Measurements from ENCODE around the gene FARSA.
"Not testable (repeated sequence)": the region's sequence is repeated elsewhere in the genome, so short reads cannot be mapped to it uniquely, and the experiment has no call there.

FARSA gene

DNA sequence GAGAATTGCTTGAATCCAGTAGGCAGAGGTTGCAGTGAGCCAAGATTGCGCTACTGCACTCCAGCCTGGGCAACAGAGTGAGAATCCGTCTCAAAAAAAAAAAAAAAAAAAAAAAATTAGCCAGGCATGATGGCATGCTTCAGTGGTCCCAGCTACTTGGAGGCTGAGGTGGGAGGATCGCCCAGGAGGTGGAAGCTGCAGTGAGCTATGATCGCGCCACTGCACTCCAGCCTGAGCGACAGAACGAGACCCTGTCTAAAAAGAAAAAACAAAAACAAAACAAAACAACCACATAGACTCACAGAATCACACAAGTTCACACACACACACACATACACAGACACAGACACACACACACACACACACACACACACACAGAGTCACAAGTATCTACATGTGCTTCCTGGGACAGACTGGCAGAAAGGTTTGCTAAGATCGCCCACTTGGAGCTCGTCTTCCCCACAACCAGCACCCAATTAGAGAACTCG is 43.2 kb downstream of the FARSA start:
- H3K9ac ChIP-seq (ENCODE audit: low read length): not testable (repeated sequence)

DNA sequence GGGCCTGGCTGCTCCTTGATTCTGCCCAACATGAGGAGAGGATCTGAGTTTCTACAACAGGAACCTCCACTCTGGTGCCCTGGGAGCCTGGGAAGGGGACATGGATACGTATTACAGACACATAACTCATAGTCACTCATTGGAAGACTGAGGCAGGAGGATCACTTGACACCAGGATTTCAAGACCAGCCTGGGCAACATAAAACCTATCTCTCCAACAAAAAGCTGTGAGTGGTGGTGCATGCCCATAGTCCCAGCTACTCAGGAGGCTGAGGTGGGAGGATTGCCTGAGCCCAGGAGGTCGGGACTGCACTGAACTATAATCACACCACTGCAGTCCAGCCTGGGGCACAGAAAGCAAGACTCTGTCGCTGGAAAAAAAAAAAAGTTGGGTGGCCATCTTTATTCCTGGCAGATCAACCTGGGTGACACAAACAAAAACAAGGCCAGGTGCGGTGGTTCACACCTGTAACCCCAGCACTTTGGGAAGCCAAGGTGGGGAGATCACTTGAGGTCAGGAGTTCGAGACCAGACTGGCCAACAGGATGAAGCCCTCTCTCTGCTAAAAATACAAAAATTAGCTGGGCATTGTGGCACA is 45.4 kb downstream of the FARSA start:
- Histone ChIP-seq H3K9me3 (ENCODE audit: control insufficient read depth, low read length) (peaks cover 4% of the 10 kb centered on the region), H3K27me3 (ENCODE audit: control insufficient read depth, insufficient read depth, low read length) (peaks cover 28% of the 10 kb centered on the region), H3K4me1 (ENCODE audit: control insufficient read depth, insufficient read depth, low read length) (peaks cover 20% of the 10 kb centered on the region), H3K9ac (ENCODE audit: low read length) (no peak overlapping the region), H3K36me3 (ENCODE audit: control insufficient read depth, insufficient read depth, low read length) (no peaks in the 10 kb centered on the region), H3K4me3 (ENCODE audit: low read length) (no peak overlapping the region)

More for the DNA sequence above, 43.2 kb downstream of the FARSA start:
- H3K9me3 ChIP-seq (ENCODE audit: control insufficient read depth, low read length); H3K36me3 ChIP-seq (ENCODE audit: control insufficient read depth, insufficient read depth, low read length); H3K4me3 ChIP-seq (ENCODE audit: low read length): not testable (repeated sequence)
- Histone ChIP-seq H3K27me3 (ENCODE audit: control insufficient read depth, insufficient read depth, low read length) (peaks cover 16% of the 10 kb centered on the region), H3K4me1 (ENCODE audit: control insufficient read depth, insufficient read depth, low read length) (peaks cover 11% of the 10 kb centered on the region)

DNA sequence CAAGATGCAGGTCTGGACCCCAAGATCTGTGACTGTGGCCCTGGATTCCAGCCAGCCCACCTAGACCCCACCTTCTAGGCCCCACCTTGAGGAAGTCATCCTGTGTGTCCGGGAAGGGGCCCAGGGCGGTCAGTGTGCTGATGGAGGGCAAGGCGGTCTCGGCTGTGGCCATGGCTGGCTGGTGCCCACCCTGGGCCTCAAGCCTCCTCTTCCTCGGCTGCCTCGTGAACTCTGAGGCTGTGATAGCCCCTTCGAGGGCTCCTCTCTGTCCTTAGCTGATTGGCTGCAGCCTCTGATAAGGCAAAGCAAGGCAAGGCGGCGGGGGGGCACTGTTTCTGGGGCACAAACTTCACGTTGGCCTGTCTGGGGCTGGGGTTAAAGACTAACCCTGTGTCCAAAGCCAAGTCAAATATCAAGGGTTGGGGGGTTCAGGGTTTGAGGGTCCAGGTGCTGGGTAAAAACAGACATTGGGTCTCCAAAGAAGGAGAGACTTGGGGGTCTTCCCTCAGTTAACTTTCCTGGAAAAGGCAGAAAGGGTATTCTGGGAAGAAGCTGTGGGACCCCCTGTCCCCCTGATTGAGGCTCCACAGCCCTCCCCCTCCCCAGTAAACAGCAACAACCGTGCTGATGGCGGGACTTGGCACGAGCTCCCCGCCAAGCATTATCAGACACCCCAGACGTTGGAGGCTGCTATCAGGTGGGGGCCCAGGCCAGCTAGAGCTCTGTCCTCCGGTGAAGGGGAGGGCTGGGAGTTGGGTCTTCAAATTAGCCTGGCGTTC is 46.4 kb downstream of the FARSA start, which contains the start of gene KLF1:
KLF1 (minus strand) TSS at position 233 of the 779 bp plus-strand sequence; CDS start at position 172, 61 bp downstream.
- no peak within 1 kb of the TSS for H3K4me3 ChIP-seq (ENCODE audit: low read length)
- peaks cover 19% of the 10 kb centered on the region for H3K4me1 ChIP-seq (ENCODE audit: control insufficient read depth, insufficient read depth, low read length)
- no peaks in the 10 kb centered on the region for H3K36me3 ChIP-seq (ENCODE audit: control insufficient read depth, insufficient read depth, low read length)
- H3K9ac ChIP-seq (ENCODE audit: low read length): no peak within 1 kb of the TSS
- H3K27me3 ChIP-seq (ENCODE audit: control insufficient read depth, insufficient read depth, low read length): peaks cover 28% of the 10 kb centered on the region
- H3K9me3 ChIP-seq (ENCODE audit: control insufficient read depth, low read length): peaks cover 4% of the 10 kb centered on the region

DNA sequence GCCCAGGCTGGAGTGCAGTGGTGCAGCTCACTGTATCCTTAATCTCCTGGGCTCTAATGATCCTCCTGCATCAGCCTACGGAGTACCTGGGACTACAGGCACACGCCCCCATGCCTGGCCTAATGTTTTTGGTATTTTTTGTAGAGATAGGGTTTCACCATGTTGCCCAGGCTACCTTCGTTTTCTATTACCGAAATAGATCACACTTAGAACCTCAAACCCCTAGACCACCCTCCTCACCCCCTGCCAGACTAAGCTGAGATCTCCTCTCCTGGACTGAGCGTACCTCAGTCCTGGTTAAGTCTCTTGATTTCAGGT is 46.9 kb downstream of the FARSA start:
- peaks cover 28% of the 10 kb centered on the region for H3K27me3 ChIP-seq (ENCODE audit: control insufficient read depth, insufficient read depth, low read length)
- no peak overlapping the region for H3K4me3 ChIP-seq (ENCODE audit: low read length)
- H3K36me3 ChIP-seq (ENCODE audit: control insufficient read depth, insufficient read depth, low read length): no peaks in the 10 kb centered on the region
- peaks cover 4% of the 10 kb centered on the region for H3K9me3 ChIP-seq (ENCODE audit: control insufficient read depth, low read length)
- no peak overlapping the region for H3K9ac ChIP-seq (ENCODE audit: low read length)
- peaks cover 13% of the 10 kb centered on the region for H3K4me1 ChIP-seq (ENCODE audit: control insufficient read depth, insufficient read depth, low read length)

DNA sequence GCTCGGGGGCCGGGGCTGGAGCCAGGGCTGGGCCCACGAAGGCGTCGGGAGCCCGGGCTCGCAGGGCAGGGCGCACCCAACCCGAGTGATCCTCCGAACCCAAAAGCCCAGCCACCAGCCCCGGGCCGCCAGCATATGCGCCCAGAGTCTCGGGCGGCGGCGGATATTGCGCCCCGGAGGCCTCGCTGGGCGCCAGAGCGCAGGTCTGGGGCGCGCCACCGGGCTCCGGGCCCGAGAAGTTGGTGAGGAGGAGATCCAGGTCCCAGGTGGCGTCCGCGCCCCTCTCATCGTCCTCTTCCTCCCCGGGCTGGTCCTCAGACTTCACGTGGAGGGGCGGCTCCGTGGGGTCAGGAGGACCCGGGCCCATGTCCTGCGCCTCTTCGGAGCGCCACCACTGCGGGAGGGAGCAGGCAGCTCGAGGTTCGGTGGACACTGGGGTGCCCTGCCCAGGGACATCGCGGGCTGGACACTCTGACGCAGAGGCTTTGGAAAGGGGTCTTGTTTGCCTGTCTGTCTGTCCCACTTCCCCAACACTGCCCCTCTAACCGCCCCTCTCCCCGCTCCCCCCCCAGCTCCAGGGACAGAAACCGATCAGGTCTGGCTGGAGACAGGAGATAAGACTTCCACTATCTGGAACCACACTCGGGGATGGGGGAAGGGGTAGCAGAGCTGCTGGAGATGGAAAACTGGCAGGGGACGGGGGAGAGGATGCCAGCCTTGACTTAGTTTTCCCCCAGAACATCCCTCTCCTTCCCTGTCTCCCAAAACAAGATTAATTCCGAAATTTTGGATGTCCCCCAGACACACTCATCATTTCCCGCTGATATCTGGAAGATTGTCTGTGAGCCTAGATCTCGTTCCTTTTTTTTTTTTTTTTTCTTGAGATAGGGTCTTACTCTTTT is 47.5 kb downstream of the FARSA start:
- H3K27me3 ChIP-seq (ENCODE audit: control insufficient read depth, insufficient read depth, low read length): peaks cover 28% of the 10 kb centered on the region
- H3K9ac ChIP-seq (ENCODE audit: low read length): no peak overlapping the region
- no peak overlapping the region for H3K4me3 ChIP-seq (ENCODE audit: low read length)
- H3K9me3 ChIP-seq (ENCODE audit: control insufficient read depth, low read length): peaks cover 4% of the 10 kb centered on the region
- H3K4me1 ChIP-seq (ENCODE audit: control insufficient read depth, insufficient read depth, low read length): peaks cover 10% of the 10 kb centered on the region
- H3K36me3 ChIP-seq (ENCODE audit: control insufficient read depth, insufficient read depth, low read length): no peaks in the 10 kb centered on the region

DNA sequence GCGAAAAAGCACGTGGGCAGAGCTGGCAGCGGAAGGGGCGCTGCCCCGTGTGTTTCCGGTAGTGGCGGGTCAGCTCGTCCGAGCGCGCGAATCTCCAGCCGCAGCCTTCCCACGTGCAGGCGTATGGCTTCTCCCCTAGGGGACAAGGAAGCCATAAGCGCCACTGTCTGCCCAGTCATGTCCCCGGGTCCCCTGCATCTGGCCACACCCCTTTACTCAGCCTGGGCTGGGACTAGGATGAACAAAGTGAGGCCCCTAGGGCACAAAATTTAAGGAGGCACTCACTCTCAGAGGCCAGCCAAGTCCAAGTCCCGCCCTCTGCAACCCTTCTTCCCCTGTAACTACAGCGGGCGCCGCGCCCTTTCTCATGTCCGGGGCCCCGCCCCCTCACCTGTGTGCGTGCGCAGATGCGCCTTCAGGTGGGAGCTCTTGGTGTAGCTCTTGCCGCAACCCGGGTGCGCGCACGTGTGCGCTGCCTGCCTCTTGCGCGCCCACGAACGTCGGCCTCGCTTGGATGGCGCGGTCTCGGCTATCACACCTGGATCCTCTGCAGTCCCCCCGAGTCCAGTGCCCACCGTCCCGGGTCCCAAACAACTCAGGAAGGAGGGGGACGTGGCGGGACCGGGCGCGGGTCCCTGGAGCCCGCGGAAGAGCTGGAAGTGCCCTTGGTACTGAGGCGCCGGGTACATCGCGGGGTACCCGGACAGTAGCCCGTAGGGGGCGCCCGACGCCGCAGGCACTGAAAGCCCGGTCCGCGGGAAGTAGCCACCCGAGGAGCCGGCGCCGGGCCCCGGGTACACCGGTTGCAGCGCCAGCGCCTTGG is 48.4 kb downstream of the FARSA start:
- Histone ChIP-seq H3K9ac (ENCODE audit: low read length) (no peak overlapping the region), H3K4me1 (ENCODE audit: control insufficient read depth, insufficient read depth, low read length) (peaks cover 16% of the 10 kb centered on the region), H3K4me3 (ENCODE audit: low read length) (no peak overlapping the region), H3K36me3 (ENCODE audit: control insufficient read depth, insufficient read depth, low read length) (no peaks in the 10 kb centered on the region), H3K27me3 (ENCODE audit: control insufficient read depth, insufficient read depth, low read length) (peaks cover 28% of the 10 kb centered on the region), H3K9me3 (ENCODE audit: control insufficient read depth, low read length) (peaks cover 4% of the 10 kb centered on the region)

DNA sequence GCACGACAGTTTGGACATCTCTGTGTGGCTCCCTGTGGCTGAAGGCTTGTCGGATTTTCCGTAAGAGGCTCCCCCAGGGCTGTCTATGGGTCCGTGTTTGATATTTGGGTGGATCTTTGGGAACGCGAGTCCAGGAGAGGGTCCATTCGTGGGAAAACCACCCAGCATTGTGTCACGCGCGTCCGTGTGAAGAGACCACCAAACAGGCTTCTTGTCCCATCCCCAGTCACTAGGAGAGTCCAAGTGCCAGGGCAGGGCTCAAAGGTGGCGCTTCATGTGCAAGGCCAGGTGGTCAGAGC is 48.9 kb downstream of the FARSA start:
- Histone ChIP-seq H3K9me3 (ENCODE audit: control insufficient read depth, low read length) (peaks cover 4% of the 10 kb centered on the region), H3K36me3 (ENCODE audit: control insufficient read depth, insufficient read depth, low read length) (no peaks in the 10 kb centered on the region), H3K4me3 (ENCODE audit: low read length) (no peak overlapping the region), H3K9ac (ENCODE audit: low read length) (no peak overlapping the region), H3K4me1 (ENCODE audit: control insufficient read depth, insufficient read depth, low read length) (peaks cover 18% of the 10 kb centered on the region), H3K27me3 (ENCODE audit: control insufficient read depth, insufficient read depth, low read length) (peaks cover 28% of the 10 kb centered on the region)

DNA sequence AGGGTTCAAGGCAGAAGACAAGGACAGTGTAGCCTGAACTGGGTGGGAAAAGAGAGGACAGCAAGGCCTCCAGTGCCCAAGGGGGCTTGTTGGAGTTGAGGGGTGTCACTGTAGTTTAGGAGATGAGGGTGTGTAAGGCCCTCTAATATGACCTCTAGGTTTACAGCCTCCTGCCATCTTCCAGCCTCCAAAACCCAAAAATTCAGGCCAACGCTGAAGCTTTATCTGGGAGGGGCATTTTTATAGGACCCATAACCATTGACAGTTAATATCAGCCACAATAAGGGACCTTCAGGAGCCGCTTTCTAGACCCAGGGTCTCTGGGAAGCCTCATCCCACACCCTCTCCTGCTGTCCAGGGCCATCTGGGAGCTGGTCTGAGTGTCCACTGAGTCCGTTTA is 49.3 kb downstream of the FARSA start:
- Histone ChIP-seq H3K36me3 (ENCODE audit: control insufficient read depth, insufficient read depth, low read length) (no peaks in the 10 kb centered on the region), H3K4me1 (ENCODE audit: control insufficient read depth, insufficient read depth, low read length) (peaks cover 18% of the 10 kb centered on the region), H3K4me3 (ENCODE audit: low read length) (no peak overlapping the region), H3K9me3 (ENCODE audit: control insufficient read depth, low read length) (peaks cover 4% of the 10 kb centered on the region), H3K9ac (ENCODE audit: low read length) (no peak overlapping the region), H3K27me3 (ENCODE audit: control insufficient read depth, insufficient read depth, low read length) (peaks cover 28% of the 10 kb centered on the region)

DNA sequence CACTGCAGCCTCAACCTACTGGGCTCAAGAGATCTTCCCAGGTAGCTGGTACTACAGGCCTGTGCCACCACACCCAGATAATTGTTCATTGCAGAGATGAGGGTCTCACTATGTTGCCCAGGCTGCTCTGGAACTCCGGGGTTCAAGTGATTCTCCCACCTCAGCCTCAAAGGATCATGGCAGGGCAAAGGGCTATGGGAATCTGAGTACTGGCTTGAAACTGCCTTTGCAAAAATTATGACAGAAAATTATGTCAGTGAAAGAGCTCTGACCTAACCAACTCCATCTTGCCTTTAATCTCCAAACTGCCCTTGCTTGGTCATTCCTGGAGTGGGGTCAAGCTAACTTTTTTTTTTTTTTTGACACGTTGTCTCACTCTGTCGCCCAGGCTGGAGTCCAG is 50.9 kb downstream of the FARSA start:
- Histone ChIP-seq H3K9ac (ENCODE audit: low read length) (no peak overlapping the region), H3K9me3 (ENCODE audit: control insufficient read depth, low read length) (peaks cover 4% of the 10 kb centered on the region), H3K4me1 (ENCODE audit: control insufficient read depth, insufficient read depth, low read length) (peaks cover 18% of the 10 kb centered on the region), H3K27me3 (ENCODE audit: control insufficient read depth, insufficient read depth, low read length) (peaks cover 28% of the 10 kb centered on the region), H3K36me3 (ENCODE audit: control insufficient read depth, insufficient read depth, low read length) (no peaks in the 10 kb centered on the region), H3K4me3 (ENCODE audit: low read length) (no peak overlapping the region)

DNA sequence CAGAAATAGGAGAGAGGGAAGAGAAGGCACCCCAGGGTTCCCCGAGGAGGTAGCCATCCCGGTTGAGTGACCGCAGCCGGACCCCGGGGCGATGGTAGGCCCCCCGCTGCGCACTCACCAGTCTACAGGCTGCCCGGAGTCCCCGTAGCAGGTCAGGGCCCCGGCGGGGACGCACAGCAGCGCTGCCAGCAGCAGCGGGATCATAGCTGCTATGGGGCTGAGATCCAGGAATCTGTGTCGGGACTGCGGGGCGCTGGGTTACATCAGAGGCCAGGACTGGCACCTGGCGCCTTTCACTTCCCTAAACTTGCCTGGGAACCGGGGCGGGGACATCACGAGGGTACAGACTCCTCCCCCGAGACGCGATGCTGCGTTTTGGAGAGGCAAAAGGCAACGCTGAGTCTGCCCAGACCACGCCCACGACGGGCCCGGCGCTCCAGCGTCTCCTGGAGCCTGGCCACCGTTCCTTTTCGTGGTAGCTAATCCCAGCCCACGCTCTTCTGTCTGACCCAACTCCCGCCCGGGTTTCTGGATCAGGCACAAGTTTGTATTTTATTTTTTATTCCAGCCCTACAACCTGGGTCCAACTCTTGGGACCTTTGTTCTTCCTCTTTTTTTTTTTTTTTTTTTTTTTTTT is 52.2 kb downstream of the FARSA start, which contains the start of gene DNASE2:
DNASE2 (minus strand) TSS at position 278 of the 637 bp plus-strand sequence; CDS start at position 204, 74 bp downstream.
- H3K9me3 ChIP-seq (ENCODE audit: control insufficient read depth, low read length): peaks cover 4% of the 10 kb centered on the region
- H3K9ac ChIP-seq (ENCODE audit: low read length): peak within 1 kb of the TSS; percentile 79
- peaks cover 21% of the 10 kb centered on the region for H3K27me3 ChIP-seq (ENCODE audit: control insufficient read depth, insufficient read depth, low read length)
- peak within 1 kb of the TSS; percentile 44 for H3K4me3 ChIP-seq (ENCODE audit: low read length)
- no peaks in the 10 kb centered on the region for H3K36me3 ChIP-seq (ENCODE audit: control insufficient read depth, insufficient read depth, low read length)
- peaks cover 18% of the 10 kb centered on the region for H3K4me1 ChIP-seq (ENCODE audit: control insufficient read depth, insufficient read depth, low read length)

DNA sequence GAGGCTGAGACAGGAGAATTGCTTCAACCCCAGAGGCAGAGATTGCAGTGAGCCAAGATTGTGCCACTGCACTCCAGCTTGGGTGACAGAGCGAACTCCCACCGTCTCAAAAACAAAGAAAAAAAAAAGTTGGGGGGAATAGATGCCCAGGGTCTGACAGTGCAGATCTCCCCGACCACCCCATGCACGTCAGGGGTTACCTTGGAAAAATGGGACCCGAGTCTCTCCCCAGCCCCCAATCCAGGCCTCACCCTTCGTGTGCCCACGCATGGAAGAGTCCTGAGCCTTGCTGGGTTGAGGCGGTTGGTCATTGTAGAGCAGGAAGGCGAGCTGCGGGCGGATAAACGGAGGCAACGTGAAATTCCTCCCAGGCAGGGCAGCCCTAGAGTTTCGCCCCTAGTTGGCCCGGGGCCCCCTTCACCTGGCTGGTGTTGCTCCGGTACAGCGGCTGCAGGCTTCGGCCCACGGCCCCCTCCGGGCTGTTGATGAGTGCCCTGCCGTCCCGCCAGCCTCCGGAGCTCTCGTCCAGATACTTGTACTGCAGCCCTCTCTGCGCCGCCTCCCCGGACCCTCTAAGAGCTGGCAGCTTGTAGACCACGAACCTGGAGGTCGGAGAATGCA is 52.9 kb downstream of the FARSA start:
- Histone ChIP-seq H3K27me3 (ENCODE audit: control insufficient read depth, insufficient read depth, low read length) (peaks cover 15% of the 10 kb centered on the region), H3K9me3 (ENCODE audit: control insufficient read depth, low read length) (peaks cover 4% of the 10 kb centered on the region), H3K9ac (ENCODE audit: low read length) (peak overlapping the region; percentile 79), H3K4me3 (ENCODE audit: low read length) (peak overlapping the region; percentile 44), H3K4me1 (ENCODE audit: control insufficient read depth, insufficient read depth, low read length) (peaks cover 18% of the 10 kb centered on the region), H3K36me3 (ENCODE audit: control insufficient read depth, insufficient read depth, low read length) (no peaks in the 10 kb centered on the region)

Data from mucosa of stomach (tissue), 1 donor.